Stimulated activated CD8-positive, alpha-beta memory T cell treated with anti-CD3 and anti-CD28 coated beads, Interleukin-15, amount 100 ng/mL, for 4 hours (primary cell): ENCODE data around the gene ANKRD13D.

ENCODE experiments used
- DNase-seq, 2 donors: peaks; one replicate each; pipeline ENCODE4 v3.0.0-alpha.2; 2020; ENCODE audit warnings: low read depth in 2 of 2

The ANKRD13D gene

DNA sequence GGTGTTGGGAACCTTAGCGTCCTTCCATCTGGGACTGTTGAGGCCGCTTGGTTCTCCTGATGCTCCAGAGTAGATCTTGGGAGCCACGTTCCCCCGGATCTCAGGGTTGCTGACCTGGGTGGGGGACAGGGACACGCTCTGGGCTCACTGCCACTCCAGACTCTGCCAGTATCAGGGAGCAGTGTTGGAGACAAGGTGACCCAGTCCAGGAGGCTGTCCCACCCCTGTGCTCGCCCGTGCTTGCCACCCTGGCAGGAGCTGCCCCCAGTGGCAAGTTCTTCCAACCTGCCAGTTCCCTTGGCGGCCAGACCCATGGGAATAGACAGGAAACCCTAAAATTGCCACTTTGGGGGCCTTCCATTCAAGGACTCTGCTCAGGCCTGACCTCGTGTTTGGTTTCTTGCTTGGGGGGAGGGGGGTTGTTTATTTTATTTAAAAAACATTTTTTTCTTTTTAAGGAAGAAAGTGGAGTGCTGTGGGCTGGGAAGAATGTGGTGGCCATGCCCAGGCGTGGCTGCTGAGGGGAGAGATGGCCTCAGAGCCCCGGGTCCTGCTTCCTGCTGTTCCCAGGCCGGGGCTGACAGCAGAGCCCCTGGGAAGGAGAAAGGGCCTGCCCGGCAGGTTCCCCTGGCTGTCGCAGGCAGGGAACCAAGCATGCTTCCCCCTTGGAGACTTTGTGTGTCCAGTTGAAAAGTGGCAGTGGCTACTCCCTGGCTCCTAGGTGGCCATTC is 15.7 kb upstream of the ANKRD13D start:
- no peak for DNase-seq

DNA sequence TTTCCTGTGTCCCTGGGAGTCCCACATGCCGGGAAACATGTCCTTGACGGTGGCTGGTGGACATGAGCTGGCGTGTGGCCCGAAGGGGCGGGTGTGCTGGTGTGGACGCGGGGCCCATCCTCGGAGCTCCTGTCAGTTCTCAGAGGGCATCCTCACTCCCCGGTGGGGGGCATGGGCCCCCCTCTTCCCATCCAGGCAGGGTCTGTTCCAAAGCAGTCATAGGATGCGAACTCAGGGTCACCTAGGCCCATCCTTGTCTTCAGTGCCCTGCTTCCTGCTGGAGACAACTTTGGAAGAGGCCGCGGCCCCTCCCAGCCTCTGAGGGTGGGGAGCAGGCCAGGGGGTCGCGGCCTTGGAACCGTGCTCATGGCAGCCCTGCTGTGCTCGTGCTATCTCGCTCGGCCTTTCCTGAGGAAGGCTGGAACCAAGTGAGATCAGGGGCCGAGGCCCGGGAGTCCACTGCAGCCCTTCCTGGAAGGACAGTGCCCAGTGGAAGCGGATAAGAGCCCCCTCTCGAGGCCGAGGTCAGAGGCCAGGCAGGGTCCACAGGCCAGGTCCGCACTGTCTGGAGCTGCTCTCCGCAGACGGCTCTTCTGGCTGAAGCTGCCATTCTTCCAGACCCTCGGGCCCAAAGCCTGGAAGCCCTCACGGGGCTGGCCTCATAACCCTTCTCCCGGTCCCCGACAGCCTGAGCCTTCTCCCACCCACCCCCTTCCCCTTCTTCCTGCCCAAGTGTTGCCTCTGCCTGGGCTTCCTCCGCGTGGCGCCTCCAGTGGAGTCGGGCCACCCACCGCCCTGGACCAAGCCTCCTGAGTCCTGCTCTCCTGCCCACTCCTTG is 14.1 kb upstream of the ANKRD13D start:
- DNase-seq: no peak

DNA sequence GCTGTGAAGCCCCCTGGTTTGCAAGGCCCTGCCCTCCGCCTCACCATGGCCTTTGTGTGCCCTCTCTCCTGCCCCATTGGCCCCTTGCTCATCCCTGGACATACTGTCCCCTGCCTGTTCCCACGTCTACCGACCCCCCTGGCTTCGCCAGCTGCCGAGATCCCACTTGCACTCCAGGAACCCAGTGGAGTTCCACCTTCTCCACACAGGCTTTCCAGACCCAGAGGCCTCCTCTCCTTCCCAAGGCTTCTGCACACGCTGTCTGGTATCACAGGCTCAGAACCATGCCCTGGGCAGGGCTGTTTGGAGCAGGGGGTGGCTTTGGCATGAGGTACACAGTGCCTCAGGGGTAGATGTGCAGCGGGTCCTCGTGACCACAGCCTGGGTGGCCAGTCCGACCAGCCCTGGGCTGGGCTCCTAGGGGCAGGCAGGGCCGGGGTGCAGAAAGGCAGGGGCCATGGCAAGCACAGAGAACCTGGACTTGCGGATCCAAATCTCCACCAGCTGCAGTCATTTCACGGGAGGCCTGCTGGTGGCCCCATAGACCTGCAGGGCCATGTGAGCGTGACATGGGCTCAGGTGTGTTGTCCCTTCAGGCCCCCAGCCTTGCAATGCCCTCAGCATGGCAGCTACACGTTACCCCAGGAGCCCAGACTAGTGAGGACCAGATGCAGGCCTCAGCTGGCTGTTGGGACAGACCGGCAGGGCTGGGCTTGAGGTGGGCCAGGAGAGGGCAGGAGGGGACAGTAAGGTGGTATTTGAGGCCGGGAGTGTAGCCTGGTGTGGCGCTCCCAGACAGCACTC is 13.3 kb upstream of the ANKRD13D start:
- no peak for DNase-seq

DNA sequence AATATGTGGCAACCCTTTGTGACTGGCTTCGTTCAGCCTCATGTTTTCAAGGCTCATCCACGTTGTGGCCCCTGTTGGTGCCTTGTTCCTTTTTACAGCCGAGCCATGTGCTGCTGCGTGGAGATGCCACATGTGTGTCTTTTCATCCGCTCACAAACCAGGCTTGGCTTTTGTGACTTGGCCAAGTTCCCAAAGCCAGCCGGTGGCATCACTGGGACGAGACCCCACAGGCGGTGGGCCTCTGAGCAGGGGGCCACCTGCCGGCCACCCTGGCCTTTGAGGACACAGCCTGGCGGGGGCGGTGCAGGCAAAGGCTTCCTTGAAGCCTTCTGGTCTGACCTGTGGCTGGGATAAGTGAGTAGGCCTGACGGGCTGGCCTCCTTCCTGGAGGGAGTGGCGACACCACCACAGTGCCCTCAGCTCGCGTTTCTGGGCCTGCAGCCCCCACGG is 12.3 kb upstream of the ANKRD13D start:
- DNase-seq: no peak

DNA sequence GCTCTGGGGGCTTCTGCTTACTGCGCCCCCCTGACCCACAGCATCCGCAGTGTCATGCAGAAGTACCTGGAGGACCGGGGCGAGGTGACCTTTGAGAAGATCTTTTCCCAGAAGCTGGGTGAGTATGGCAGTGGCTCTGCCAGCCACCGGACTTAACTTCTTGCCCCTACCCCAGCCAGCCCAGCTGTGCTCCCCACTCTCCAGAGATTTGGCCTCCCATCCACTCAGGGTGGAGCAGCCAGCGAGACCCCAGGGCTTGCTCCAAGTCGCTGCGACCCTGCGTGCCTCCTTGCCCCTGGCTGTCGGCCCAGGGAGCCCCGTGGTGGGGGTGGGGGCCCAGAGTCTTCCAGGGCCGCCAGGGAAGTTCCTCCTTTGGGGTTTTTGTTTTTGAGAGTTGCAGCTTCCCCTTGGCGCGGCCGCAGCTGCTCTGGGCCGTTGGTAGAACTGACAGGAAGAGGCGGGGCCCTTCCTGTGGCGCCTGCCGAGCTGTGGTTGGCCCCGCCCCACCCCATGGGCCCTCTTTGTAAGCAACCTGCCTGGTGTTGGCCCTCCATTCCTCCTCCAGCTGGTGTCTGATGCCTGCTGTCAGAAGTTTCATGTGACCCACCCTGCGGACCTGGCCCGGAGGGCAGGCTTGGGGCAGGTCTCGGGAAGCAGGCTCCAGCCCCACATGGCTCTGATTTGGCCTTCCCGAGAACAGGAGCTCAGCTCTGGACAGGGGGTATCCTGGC is 11.7 kb upstream of the ANKRD13D start:
- DNase-seq: peak; percentile 76 to 77

DNA sequence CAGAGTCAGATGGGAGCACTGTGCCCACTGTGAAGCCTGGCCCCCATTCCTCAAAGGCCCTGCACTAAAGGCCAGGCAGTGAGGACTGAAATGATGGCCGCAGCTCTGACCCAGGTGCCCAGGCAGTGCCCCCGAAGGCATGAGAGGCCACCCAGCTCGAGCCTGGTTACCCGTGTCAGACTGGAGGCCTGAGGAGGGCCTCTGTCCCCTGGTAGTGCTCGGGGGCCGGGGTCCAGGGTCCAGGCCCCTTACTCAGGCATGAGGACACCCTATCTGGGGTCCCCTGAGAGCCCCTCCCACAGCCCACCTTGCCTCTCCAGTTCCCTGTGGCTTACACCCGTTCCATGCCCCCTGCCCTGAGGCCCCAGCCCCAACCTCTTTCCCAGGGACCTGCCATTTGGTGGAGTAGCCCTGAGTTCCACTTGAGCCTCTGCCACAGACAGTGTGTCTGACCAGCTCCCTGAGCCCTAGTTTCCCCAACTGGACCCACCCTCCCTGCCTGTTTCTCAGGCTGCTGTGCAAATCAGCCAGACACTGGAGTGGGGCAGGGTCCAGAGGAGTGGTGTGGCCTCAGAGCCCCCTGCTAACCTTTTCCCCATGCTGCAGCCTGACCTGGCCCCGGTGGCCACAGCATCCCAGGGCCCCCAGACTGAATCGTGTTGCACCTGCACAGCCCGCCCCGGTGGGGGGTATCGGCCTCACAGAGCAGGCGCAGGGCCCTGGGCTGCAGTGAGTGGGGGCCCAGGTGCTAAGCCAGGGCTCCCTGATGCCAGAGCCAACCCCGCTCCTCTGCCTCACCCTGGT is 10.8 kb upstream of the ANKRD13D start:
- DNase-seq: no peak

DNA sequence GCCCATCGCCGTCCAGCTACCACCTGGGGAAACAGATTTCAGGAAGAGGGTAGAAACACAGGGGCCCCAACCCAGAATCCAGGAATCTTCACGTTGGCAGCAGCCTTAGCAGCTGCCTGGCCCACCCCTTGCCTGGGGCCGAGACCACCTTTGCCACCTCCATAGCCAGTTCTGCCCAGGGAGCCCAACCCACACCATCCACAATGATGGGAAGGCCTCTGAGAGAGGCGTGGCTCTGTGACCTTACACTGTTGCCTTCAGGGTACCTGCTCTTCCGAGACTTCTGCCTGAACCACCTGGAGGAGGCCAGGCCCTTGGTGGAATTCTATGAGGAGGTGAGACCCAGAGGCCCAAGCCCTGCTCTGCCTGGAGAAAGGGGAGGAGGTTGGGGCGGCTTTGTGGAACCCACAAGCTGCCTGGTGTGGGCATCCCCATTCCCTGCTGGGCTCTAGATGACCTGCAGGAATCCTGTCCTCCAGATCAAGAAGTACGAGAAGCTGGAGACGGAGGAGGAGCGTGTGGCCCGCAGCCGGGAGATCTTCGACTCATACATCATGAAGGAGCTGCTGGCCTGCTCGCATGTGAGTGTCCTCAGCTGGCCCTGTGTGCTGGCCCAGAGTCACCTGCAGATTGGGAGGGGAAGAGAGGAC is 10.0 kb upstream of the ANKRD13D start:
- no peak for DNase-seq

DNA sequence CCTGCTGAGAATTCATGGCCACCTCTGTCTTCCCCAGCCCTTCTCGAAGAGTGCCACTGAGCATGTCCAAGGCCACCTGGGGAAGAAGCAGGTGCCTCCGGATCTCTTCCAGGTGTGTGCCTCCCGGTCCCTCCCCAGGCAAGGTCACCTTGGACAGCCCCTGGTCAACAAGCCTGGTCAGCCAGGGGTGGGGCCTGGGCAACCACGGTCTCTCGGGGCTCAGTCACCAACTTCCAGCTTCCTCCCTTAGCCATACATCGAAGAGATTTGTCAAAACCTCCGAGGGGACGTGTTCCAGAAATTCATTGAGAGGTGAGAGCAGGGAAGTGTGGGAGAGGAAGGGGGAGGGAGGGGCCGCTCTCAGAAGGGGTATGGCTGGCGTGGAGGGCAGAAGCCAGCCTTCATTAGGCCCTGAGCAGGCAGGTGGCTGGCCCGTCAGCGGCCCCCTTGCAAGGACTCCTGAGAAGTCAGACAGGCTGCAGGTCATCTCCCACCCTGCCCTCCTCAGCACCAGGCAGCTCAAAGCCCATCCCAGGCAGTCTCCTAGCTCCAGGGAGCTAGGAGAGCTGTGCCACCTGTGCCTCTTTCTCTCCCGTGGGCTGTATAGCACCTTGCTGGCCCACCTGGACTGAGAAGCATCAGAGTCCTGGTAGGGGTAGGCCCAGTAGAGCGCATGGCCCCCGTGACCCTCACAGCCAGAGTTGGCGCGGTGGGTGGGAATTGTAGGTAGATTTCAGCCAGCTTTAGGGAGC is 9.3 kb upstream of the ANKRD13D start:
- DNase-seq: no peak

DNA sequence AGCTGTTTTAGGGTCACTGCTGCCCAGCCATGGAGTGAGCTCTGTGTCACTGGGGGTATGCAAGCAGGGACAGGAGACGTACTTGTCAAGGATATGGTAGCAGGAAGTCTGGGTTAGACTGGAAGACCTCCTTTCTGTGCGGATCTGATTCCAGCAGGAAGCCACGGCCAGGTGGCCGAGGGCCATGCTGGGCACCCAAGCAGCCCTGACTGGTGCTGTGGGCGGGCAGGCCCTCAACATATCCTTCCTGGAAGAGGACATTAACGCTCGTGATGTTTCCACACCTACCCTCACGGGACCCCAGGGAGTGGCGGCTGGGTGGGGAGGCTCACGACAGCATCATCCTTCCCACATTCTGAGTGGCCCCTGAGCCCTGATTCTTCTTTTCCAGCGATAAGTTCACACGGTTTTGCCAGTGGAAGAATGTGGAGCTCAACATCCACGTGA is 8.7 kb upstream of the ANKRD13D start:
- DNase-seq: no peak

DNA sequence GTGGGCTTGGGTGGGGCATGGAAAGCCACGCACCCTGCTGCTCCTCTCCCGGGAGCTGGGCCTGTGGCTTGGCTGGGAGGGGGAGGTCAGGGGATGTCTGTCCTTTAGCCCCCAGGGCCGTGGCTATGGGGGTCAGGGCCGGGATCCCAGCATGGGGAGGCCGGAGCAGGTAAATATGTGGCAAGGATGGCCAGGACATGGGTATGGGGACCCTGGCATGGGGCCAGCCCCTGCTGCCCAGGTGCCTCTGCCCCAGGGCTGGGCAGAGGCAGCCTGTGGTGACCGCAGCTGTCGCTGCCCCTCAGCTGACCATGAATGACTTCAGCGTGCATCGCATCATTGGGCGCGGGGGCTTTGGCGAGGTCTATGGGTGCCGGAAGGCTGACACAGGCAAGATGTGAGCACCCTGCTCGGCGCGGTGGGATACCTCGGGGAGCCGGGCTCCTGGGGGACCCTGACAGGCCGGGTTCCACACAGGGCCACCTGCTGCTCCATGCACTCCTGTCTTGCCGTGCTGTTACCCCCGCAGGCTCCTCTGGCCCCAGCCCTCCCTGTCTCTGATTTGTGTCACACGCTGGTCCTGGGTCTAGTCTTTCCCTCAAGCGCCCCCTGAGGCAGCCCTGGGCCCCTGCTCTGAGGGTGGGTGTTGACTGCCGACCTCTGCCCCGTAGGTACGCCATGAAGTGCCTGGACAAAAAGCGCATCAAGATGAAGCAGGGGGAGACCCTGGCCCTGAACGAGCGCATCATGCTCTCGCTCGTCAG is 8.1 kb upstream of the ANKRD13D start:
- no peak for DNase-seq

DNA sequence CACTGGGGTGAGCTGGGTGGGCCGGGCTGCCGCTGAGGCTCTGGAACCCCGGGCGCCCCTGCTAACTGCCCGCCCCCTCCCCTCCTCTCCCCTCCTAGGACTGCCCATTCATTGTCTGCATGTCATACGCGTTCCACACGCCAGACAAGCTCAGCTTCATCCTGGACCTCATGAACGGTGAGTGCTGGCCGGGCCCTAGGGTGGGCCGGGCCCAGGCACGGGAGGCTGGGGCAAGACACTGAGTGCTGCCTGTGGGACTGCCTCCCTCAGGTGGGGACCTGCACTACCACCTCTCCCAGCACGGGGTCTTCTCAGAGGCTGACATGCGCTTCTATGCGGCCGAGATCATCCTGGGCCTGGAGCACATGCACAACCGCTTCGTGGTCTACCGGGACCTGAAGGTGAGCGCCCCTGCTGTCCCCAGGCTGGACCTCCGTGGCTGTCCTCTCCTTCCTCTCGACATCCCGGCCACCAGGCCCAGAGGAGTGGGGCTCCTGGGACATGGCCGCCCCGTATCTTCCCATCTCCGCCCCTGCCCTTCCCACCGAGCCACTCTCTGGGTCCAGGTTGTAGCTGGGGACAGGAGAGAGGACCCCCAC is 7.5 kb upstream of the ANKRD13D start:
- no peak for DNase-seq

DNA sequence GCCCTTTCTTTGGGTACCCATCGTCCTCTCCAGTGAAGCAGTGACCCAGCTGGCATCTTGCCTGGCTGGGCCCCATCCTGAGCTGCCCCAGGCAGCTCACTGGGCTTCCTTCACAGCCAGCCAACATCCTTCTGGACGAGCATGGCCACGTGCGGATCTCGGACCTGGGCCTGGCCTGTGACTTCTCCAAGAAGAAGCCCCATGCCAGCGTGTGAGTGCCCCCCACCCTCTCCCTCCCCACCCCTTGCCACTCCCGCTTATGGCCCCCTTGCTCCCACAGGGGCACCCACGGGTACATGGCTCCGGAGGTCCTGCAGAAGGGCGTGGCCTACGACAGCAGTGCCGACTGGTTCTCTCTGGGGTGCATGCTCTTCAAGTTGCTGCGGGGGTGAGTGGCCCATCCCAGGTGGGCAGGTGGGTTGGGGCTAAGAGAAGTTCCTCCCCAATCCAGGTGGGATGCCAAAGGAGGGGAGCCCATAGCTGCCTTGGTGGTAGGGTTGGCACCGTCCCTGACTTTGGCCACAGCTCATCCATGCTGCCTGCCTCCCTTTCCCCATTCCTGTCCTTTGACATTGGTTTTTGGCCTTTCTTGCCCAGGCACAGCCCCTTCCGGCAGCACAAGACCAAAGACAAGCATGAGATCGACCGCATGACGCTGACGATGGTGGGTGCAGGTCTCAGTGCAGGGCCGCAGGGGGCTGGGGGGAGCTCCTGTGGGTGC is 6.8 kb upstream of the ANKRD13D start:
- no peak for DNase-seq

DNA sequence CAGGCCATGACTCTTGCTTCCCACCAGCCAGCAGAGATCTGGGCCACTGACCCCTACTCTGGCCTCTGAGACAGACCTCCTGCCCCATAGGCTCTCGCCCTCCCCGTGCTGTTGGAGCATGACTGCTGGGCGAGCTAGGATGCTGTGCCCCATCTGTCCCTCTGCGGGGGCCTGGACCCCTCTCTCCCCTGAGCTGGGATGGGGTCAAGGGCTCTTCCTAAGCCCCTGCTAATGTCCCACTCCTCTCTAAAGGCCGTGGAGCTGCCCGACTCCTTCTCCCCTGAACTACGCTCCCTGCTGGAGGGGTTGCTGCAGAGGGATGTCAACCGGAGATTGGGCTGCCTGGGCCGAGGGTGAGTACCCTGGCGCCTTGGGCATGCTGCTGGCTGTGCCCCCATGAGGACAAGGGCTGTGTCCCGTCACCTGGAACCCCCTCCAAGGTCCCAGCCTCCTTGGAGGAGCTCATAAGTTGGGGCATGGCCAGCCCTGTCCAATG is 6.2 kb upstream of the ANKRD13D start:
- no peak for DNase-seq

DNA sequence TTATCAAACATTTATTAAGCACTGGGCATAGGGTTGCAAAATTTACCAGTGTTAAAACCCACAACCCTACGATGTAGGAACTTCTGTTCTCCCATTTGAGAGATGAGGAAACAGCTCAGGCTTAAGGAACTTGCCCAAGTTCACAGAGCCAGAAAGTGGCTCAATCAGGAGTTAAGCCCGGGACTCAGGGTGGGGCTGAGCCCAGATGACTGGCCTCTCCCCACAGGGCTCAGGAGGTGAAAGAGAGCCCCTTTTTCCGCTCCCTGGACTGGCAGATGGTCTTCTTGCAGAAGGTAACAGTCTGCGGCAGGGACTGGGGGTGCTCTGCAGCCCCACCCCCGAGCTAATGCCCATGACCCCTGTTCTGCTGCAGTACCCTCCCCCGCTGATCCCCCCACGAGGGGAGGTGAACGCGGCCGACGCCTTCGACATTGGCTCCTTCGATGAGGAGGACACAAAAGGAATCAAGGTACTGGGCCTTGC is 5.6 kb upstream of the ANKRD13D start:
- no peak for DNase-seq

DNA sequence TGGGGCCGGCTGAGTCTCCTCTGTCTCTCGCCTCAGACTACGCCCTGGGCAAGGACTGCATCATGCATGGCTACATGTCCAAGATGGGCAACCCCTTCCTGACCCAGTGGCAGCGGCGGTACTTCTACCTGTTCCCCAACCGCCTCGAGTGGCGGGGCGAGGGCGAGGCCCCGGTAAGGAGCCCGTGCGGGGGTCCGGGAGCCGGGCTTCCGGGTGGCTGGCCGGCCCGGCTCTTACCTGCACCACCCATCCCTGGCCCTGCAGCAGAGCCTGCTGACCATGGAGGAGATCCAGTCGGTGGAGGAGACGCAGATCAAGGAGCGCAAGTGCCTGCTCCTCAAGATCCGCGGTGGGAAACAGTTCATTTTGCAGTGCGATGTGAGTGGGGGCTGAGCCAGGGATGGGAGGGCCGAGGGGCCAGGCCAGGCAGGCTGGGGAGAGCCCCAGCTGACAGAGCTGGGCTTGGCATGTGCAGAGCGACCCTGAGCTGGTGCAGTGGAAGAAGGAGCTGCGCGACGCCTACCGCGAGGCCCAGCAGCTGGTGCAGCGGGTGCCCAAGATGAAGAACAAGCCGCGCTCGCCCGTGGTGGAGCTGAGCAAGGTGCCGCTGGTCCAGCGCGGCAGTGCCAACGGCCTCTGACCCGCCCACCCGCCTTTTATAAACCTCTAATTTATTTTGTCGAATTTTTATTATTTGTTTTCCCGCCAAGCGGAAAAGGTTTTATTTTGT is 4.1 kb upstream of the ANKRD13D start:
- no peak for DNase-seq
